ENCODE data around the gene PHF11.
"Not testable (repeated sequence)": the region's sequence is repeated elsewhere in the genome, so short reads cannot be mapped to it uniquely, and the experiment has no call there.

PHF11 gene

GRCh38 chr13:49546561-49546960 lies 50.8 kb downstream of the PHF11 start:
- no peak for DNase-seq (ENCODE audit: low read depth in 2 of 2)

DNA sequence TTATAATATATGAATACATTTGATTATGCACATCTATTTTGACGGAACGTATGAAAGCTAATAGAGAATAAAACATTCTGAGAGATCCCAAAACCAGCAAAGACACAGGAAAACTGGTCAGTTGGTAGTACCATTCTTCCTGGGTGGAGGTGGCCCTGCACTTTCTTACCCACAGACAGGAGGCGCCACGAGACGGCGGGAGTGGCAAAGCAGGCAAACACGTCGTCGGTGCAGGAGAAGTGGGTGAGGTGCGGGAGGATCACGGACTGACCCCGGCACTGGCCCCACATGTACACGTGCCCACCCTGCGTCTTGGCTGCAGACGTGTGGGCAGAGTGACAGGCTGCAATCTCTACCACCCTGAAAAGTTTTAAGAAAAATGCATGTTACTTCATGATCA lies 53.5 kb downstream of the PHF11 start:
- DNase-seq (ENCODE audit: low read depth in 2 of 2) = no peak

DNA sequence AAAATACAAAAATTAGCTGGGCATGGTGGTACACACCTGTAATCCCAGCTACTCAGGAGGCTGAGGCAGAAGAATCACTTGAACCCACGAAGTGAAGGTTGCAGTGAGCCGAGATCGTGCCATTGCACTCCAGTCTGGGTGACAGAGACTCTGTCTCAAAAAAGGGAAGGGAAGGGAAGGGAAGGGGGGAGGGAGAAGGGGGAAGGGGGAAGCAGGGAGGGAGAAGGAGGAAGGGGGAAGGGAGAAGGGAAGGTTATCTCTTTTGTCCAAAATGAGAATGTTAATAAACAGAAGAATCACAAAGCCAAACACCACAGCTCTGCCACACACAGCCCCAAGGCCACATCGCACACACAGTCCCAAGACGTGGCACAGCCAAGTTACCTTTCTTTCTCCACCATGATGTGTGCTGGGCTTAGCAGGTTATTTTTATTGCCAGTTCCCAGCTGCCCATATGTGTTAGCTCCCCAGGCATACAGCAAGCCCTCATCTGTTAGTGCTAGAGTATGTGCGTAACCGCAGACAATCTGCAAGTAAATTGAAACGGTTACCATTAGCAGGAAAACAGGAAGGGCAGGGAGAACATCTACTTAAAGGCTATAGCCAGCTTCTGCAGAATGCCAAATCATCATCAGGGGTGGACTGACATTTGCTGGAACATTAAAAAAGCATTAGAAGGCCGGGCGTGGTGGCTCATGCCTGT lies 55.3 kb downstream of the PHF11 start:
- DNase-seq (ENCODE audit: low read depth in 2 of 2) = no peak

DNA sequence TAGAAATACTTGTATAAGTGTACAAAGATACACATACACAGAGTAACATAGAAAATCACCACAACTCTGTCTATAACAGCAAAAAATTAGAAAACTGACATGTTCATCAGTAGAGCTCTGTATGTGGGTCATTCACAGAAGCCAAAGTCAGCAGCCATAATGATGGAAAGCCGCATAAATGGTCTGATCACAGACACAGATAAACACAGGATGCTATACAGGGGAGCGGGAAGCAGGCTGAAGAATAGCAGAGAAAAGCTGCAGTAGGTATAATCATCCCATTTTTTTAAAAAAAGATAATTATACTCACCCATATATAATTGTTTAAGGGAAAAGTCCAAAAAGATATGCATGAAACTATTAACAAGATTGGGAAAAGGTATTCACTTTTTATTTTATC lies 58.1 kb downstream of the PHF11 start:
- DNase-seq (ENCODE audit: low read depth in 2 of 2) = no peak

- DNase-seq (ENCODE audit: low read depth in 2 of 2) = no peak
Observed at GRCh38 chr13:49554387-49554786, 58.6 kb downstream of the PHF11 start.

GRCh38 chr13:49559006-49559405 lies 63.3 kb downstream of the PHF11 start:
- no peak for DNase-seq (ENCODE audit: low read depth in 2 of 2)

- no peak for DNase-seq (ENCODE audit: low read depth in 2 of 2)
Observed at GRCh38 chr13:49560270-49561061, 64.7 kb downstream of the PHF11 start.

GRCh38 chr13:49561062-49561410 lies 65.3 kb downstream of the PHF11 start:
- no peak for DNase-seq (ENCODE audit: low read depth in 2 of 2)

- DNase-seq (ENCODE audit: low read depth in 2 of 2) = no peak
Observed at GRCh38 chr13:49563516-49563915, 67.8 kb downstream of the PHF11 start.

DNA sequence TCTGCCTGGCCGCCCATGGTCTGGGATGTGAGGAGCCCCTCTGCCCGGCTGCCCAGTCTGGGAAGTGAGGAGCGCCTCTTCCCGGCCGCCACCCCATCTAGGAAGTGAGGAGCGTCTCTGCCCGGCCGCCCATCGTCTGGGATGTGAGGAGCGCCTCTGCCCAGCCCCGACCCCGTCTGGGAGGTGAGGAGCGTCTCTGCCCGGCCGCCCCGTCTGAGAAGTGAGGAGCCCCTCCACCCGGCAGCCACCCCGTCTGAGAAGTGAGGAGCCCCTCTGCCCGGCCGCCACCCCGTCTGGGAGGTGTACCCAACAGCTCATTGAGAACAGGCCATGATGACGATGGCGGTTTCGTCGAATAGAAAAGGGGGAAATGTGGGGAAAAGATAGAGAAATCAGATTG lies 69.7 kb downstream of the PHF11 start:
- DNase-seq (ENCODE audit: low read depth in 2 of 2) = not testable (repeated sequence)

- no peak for DNase-seq (ENCODE audit: low read depth in 2 of 2)
Observed at GRCh38 chr13:49566461-49566860, 70.7 kb downstream of the PHF11 start.

GRCh38 chr13:49567491-49567890 lies 71.7 kb downstream of the PHF11 start:
- DNase-seq (ENCODE audit: low read depth in 2 of 2) = no peak

- no peak for DNase-seq (ENCODE audit: low read depth in 2 of 2)
Observed at GRCh38 chr13:49569993-49570689, 74.4 kb downstream of the PHF11 start.

DNA sequence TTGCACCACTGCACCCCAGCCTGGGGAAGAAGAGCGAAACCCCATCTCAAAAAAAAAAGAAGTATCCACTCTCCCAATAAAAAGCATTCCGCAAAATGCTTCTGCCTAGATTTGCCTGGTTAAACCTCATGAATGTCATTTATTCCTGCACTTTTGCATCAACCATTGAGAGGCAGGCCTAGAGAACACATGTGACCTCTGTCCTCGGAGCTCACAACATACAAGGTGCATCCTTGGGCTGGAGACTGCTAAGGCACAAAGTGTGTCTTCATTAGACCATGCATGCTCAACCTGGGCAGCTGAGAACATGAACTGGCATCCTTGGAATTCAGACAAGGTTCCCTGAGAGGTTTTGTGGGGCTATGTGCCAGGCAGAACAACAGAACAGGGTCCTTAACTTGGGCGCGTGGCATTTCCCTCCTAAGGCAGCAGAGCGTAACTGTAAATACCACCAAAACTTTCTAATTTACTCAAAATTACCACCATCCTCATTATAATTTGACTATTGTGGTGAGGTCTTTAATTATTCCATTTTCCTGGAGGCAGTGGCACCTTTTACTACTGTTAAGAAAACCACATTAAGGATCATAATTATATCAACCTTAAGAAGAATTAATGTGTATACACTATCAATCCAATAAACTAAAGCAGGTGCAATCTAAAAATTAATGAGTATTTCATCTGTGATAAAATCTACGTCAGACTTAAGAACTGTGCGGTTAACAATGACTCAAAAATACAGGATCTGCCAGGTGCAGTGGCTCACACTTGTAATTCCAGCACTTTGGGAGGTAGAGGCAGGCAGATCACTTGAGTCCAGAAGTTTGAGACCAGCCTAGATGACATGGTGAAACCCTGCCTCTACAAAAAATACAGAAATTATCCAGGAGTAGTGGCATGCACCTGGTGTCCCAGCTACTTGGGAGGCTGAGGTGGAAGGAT lies 75.8 kb downstream of the PHF11 start:
- DNase-seq (ENCODE audit: low read depth in 2 of 2) = no peak
